AG04449 (cell line): ENCODE measurements around the gene KDM5A.

ENCODE experiments used
- CTCF ChIA-PET: fragments of 350-600 bp; formaldehyde crosslinking; extraction: SDS; loops from one replicate; lab custom pipeline; 2021; ENCODE audit warnings: antibody characterized with exemption; lab: Yijun Ruan, JAX
- POLR2A ChIA-PET: fragments of 400-600, 350-600 bp; formaldehyde crosslinking; extraction: SDS; loops from one replicate; lab custom pipeline; 2020; ENCODE audit warnings: antibody characterized with exemption, inconsistent platforms; lab: Yijun Ruan, JAX
- DNase-seq: peaks from one replicate; pipeline ENCODE4 v3.0.0-alpha.2; 2010; ENCODE audit warnings: low read depth, low spot score
- H3K4me3 ChIP-seq: 2 replicates; pipeline ENCODE4 v1.5.1; 2011; ENCODE audit warnings: low read depth, mild to moderate bottlenecking, control low read depth, low read length
- TF ChIP-seq, protein P1 (sequence below): IDR thresholded peaks from one replicate; pipeline ENCODE4 v1.5.1; 2011; ENCODE audit warnings: mild to moderate bottlenecking, moderate library complexity, low read length, control low read depth, inconsistent platforms; ENCODE audit not compliant: insufficient read depth; ENCODE audit errors: missing control alignments

KDM5A gene

DNA sequence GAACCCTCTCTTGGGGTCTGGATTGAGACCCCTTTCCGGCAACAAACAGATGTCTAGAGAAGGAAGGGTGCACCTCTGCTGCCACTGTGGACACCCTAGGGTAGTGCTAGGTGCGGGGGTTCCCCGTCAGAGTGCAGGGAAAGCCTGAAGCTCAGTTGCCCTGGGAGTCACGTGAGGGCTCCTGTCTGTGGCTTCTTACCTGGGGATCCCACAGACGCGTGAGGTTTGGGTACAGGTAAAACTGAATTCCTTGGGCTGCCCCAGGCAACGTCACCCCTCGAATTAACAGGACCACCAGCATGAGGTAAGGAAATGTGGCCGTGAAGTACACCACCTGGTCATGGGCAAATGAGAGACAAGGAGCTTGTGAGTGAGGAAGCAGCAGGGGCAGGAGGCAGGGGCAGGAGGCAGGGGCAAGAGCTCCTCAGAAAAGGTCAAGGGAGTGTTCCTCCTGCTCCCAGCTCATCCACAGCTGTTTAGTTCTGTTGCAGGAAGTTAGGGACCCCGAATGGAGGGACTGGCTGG lies 154.2 kb downstream of the KDM5A start:
- TF ChIP-seq, protein P1, sequence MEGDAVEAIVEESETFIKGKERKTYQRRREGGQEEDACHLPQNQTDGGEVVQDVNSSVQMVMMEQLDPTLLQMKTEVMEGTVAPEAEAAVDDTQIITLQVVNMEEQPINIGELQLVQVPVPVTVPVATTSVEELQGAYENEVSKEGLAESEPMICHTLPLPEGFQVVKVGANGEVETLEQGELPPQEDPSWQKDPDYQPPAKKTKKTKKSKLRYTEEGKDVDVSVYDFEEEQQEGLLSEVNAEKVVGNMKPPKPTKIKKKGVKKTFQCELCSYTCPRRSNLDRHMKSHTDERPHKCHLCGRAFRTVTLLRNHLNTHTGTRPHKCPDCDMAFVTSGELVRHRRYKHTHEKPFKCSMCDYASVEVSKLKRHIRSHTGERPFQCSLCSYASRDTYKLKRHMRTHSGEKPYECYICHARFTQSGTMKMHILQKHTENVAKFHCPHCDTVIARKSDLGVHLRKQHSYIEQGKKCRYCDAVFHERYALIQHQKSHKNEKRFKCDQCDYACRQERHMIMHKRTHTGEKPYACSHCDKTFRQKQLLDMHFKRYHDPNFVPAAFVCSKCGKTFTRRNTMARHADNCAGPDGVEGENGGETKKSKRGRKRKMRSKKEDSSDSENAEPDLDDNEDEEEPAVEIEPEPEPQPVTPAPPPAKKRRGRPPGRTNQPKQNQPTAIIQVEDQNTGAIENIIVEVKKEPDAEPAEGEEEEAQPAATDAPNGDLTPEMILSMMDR, result no peak
- no peak overlapping the region for H3K4me3 ChIP-seq
- no peak for DNase-seq
- CTCF ChIA-PET, result no interaction called here
- POLR2A ChIA-PET, result no interaction called here

DNA sequence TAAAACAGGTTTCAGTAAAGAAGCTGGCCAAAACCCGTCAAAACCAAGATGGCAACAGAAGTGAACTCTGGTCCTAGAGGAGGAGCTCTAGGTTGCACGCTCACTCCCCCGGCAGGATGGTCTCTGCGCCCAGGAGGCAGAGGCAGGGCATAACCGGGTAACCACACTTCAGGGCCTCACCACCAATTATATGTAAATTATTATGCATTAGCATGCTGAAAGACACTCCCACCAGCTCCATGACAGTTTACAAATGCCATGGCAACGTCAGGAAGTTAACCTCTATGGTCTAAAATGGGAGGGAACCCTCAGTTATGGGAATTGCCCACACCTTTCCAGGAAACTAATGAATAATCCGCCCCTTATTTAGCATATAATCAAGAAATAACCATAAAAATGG lies 155.1 kb downstream of the KDM5A start:
- ChIA-PET POLR2A (no interaction called here), CTCF (interaction anchor here (0.8 to 1.0 kb wide), 3 partner anchors 9 to 15 kb away, joined by 3 to 4 read pairs (median 3); no protein-coding TSS in a partner anchor)
- TF ChIP-seq, protein P1, result no peak
- no peak overlapping the region for H3K4me3 ChIP-seq
- DNase-seq, result no peak

DNA sequence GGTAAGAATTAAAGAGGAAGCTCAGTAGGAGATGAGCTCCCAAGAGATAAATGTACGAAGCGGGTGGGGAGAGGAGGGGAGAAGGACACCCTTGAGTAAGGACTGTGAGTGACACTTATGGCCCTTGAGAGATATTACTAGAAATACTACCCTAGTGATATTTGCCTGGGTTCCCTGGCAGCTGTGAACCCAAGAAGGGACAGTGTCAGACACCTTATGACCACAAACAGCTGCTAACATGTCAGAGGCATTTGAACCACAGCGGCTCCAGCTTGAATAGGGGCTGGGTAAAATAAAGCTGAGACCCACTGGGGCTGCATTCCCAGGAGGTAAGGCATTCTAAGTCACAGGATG lies 155.5 kb downstream of the KDM5A start:
- TF ChIP-seq, protein P1, result no peak
- ChIA-PET POLR2A (no interaction called here), CTCF (interaction anchor here (0.8 to 1.0 kb wide), 4 partner anchors 9 to 30 kb away, joined by 3 to 4 read pairs (median 3); no protein-coding TSS in a partner anchor)
- H3K4me3 ChIP-seq, result no peak overlapping the region
- no peak for DNase-seq

DNA sequence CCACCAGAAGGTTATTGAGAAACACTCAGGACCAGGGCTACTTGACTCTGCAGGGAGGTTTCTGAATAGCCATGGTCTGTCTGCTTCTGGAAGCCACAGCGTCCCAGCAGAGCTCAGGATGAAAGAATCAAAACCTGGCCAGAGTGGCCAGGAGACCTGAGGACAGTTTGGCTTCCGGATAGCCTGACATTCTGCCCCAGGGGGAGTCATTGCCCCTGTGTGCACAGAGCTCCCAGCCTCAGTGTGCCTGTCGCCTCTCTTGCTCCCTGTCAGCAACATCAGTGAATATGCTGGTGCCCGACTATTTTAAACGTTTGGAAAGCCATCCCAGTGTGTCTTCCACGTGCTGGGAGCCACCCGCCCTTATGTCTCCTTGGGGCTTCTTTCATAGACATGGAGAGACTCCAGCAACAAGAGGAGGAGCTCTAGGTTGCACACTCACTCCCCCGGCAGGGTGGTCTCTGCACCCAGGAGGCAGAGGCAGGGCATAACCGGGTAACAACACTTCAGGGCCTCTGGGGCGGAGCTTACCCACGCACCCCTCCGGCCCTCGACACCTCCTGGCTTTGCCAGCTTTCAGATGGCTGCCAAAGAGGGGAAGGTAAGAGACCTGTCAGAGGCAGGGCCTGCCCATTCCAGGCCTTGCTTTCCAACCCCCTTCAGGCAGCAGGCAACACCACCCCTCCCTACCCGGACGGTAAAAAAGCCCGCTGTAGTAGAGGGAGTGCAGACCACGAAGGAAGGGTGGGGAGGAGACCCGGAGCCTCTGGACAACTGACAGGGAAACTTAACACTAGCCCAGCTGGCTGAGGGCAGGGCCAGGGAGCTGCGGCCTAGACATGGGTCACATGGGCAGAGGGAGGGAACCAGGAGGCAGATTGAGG lies 156.1 kb downstream of the KDM5A start:
- H3K4me3 ChIP-seq, result no peak overlapping the region
- DNase-seq, result no peak
- TF ChIP-seq, protein P1, result no peak
- ChIA-PET POLR2A (no interaction called here), CTCF (interaction anchor here (0.9 to 1.1 kb wide), 4 partner anchors 13 to 29 kb away, joined by 3 to 5 read pairs (median 4); no protein-coding TSS in a partner anchor)

DNA sequence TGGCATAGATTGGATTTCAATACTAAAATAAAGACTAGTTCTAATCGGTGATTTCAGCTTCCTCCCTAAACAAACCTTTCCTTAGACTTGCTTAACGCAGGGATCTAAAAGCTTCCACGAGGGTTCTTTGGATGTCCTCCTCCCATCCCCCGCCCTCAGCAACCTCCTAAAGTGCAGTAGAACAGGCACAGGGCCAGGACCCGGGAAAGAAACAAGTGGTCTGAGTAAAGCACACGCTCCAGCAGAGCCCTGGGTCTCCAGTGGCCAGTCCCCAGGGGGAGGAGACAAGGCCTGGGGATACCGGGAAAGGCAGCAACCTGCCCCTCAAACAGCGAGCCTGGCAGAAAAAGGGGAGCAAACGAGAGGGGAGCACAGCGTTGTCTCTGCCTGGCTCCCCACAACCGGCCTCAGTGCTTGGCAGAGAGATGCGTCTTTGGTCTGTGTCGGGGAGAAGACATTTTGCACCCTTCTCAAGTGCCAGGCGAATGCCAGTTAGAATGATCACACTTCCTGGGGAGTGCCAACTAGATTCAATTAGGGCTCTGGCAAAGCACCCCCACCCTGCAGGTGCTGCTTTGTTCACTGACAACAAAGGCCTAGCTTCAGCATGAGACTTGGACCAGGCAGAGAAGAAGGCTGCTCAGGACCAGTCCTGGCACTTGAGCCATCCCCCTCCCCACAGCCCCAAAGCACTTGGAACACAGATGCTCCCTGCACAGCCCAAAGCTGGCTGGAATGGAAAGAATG lies 158.0 kb downstream of the KDM5A start:
- ChIA-PET POLR2A (no interaction called here), CTCF (interaction anchor here (3.7 kb wide), 1 partner anchor 11 kb away, joined by 13 read pairs; no protein-coding TSS in a partner anchor)

More for the DNA sequence above, 158.0 kb downstream of the KDM5A start:
- TF ChIP-seq, protein P1, result no peak
- H3K4me3 ChIP-seq, result no peak overlapping the region
- no peak for DNase-seq
